Astrocyte of the cerebellum (primary cell): ENCODE results near the gene HMCN1.

Experiments used
- DNase-seq: peaks from one replicate; pipeline ENCODE4 v3.0.0-alpha.2; 2011; ENCODE audit warnings: low read depth
- H3K4me3 ChIP-seq: 2 replicates; pipeline ENCODE4 v1.5.1; 2011; ENCODE audit warnings: mild to moderate bottlenecking, low read depth, low read length, moderate library complexity
- in situ Hi-C: cut with HindIII; loops from 2 replicates; pipeline ENCODE4 v1.10.0; 2017; ENCODE audit warnings: low sequenced_read_pairs
- TF ChIP-seq, protein P1 (sequence below): IDR thresholded peaks from 2 replicates; pipeline ENCODE4 v1.5.1; 2012; ENCODE audit warnings: low read length, low read depth, moderate library complexity, mild to moderate bottlenecking; ENCODE audit errors: missing control alignments

The HMCN1 gene

DNA sequence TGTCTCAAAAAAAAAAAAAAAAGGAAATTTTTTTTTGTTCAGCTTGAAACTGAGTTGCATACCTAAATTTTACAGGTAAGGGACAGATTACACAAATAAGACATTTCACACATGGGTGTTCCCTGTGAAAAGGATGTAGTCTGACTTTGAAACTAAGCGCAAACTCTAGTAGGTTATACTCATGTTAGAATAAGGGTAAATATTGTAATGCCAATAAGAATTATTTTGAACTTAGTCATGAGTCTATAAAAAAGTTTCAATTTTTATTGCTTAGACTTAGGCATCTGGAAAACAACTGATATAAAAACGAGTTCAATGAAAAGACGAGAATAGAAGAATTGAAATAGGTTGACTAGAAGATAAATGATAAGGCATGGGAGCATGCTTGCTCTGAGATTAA lies 122.3 kb downstream of the HMCN1 start:
- in situ Hi-C loops: no loop called here
- H3K4me3 ChIP-seq: no peak overlapping the region
- TF ChIP-seq, protein P1, sequence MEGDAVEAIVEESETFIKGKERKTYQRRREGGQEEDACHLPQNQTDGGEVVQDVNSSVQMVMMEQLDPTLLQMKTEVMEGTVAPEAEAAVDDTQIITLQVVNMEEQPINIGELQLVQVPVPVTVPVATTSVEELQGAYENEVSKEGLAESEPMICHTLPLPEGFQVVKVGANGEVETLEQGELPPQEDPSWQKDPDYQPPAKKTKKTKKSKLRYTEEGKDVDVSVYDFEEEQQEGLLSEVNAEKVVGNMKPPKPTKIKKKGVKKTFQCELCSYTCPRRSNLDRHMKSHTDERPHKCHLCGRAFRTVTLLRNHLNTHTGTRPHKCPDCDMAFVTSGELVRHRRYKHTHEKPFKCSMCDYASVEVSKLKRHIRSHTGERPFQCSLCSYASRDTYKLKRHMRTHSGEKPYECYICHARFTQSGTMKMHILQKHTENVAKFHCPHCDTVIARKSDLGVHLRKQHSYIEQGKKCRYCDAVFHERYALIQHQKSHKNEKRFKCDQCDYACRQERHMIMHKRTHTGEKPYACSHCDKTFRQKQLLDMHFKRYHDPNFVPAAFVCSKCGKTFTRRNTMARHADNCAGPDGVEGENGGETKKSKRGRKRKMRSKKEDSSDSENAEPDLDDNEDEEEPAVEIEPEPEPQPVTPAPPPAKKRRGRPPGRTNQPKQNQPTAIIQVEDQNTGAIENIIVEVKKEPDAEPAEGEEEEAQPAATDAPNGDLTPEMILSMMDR: no peak
- no peak for DNase-seq

DNA sequence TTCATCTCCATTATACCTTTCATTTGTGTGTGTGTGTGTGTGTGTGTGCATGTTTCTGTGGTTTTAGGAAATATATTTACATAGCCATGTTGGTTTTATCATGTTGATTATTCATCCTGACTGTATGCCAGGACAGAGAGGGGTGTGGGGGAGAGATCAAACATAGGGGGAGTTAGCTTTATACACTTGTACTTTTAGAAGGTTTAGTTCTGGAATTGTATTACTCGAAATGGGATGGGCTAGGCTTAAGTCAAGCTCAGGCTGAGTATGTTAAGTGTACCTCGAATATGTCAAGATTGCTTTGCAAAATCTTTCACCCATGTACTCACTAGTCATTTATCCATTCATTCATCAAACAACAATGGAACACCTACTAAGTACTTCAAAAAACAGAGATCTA lies 123.3 kb downstream of the HMCN1 start:
- DNase-seq: no peak
- no peak overlapping the region for H3K4me3 ChIP-seq
- TF ChIP-seq, protein P1: no peak
- in situ Hi-C loops: no loop called here

DNA sequence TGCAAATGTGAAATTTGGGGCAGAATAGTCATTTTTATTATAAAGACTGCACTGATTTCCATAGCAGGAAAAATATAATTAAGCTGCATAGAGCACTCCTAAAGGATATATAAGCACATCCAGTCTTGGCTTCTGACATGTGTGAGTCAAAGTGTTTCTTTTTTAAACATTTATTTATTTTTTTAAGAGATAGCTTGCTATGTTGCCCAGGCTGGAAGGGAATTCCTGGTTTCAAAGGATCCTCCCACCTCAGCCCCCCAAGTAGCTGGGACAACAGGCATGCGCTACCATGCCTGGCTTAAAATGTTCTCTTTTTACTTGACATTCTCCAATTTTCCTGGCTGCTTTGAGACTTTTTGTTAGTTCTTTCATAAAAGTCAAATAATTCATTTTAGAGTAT lies 126.1 kb downstream of the HMCN1 start:
- H3K4me3 ChIP-seq: no peak overlapping the region
- in situ Hi-C loops: no loop called here
- TF ChIP-seq, protein P1: no peak
- DNase-seq: no peak

DNA sequence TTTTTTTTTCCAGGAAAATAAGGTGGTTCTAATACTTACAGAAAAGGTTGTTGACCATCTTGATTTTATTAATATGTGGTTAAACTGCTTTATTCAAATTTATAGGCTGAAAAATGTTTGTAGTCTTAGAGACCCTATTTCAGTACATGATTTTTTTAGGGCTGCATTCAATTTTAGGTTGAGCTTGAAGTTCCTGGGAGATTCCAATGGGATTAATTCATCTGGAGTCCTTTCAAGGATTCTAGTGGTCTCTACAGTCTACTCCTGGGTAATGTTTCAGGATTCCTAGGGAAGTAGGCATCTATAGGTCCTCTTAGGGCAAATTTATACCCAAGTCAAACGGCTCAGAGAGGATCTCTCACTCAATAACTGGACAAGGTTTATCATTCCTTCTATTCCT lies 126.7 kb downstream of the HMCN1 start:
- H3K4me3 ChIP-seq: no peak overlapping the region
- in situ Hi-C loops: no loop called here
- no peak for DNase-seq
- TF ChIP-seq, protein P1: no peak

DNA sequence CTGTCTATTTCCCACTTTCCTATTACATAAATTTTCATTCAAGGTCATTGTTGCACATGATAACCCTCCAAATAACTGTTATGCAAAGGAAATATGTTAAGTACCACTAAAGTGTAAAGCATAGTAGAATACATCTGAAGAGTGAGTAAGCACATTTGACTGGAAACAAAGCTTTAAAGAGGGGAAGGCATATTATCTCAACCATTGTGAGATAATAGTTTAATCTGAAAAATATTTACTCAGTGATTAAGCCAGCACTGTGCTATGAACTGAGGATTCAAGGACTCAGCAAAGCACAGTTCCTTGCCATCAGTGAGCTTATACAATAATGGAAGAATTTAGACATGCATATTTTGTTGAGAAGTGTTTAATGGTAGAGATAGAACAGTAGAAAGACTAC lies 127.4 kb downstream of the HMCN1 start:
- no peak for DNase-seq
- in situ Hi-C loops: no loop called here
- H3K4me3 ChIP-seq: no peak overlapping the region
- TF ChIP-seq, protein P1: no peak

DNA sequence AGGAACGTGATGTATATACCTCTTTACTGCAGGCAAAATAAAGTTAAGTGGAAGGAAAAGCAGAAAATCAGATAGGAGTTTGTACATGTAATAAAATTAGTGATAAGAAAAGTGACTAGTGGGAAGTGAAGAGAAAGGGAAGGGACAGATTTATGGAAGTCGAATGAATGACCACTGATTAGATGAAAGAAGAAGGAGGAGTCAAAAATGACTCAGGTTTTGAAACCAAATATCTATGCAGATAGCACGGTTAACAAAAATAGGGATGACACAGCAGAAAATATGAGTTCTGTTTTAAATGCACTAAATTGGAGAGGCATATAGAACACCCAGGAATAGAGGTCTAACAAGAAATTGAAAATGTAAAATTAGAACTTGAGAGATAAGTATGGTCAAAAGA lies 128.0 kb downstream of the HMCN1 start:
- TF ChIP-seq, protein P1: no peak
- H3K4me3 ChIP-seq: no peak overlapping the region
- DNase-seq: no peak
- in situ Hi-C loops: no loop called here

DNA sequence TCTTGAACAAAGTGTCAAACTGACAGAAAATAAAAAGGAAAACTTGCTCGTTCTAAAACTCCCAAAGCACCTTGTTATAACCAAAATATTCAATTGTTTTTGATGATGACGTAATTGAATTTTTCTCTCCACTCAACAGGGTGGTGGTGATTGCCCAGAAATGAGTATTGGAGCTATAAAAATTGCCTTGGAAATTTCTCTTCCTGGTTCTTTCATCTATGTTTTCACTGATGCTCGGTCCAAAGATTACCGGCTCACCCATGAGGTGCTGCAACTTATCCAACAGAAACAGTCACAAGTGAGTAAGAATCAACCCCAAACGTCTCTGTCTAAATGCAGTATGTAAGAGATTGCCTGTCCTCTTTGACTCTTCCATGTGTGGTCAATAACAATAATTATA lies 130.1 kb downstream of the HMCN1 start:
- no peak for DNase-seq
- TF ChIP-seq, protein P1: no peak
- no peak overlapping the region for H3K4me3 ChIP-seq
- in situ Hi-C loops: no loop called here
